ENCODE data around the gene MIDN. TPM values are rescaled to one million over a fixed set of nuclear protein-coding genes. Genes with fewer than 3 reads are reported as not detected.

Gene MIDN
- polyA plus RNA-seq, 4 donors: 28.1 to 106 (median 33.0) TPM

DNA sequence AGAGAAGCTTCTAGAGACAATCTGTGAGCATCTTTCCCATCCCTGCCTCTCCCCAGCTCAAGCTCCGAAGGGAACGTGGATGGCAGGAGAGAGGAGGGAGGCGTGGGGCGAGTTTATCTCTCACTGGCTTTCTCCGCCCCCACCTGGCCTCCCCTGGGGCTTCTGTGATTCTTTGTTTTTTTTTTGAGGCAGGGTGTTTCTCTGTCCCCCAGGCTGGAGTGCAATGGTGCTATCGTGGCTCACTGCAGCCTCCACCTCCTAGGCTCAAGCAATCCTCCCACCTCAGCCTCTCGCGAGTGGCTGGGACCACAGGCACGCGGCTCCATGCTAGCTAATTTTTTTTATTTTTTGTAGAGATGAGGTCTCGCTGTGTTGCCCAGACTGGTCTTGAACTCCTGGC is 60.3 kb downstream of the MIDN start:
- peaks cover 0 to 2% (median 0%) of the 10 kb centered on the region in 3 donors for H3K27me3 ChIP-seq (ENCODE audit: control insufficient read depth in 3 of 3, insufficient read depth in 3 of 3, low read length in 3 of 3)
- DNase-seq (no peak), FAIRE-seq (no peak)
- H3K4me3 ChIP-seq (ENCODE audit: low read depth in 1 of 3, low read length in 3 of 3): no peak overlapping the region
- 40 to 63% (median 60%) methylated on average over 10 to 11 of the region's 11 CpGs for WGBS, 3 donors
- no peaks in the 10 kb centered on the region for H3K36me3 ChIP-seq (ENCODE audit: control insufficient read depth in 3 of 3, insufficient read depth in 2 of 3, low read depth in 1 of 3, low read length in 3 of 3)
- H3K4me1 ChIP-seq (ENCODE audit: control insufficient read depth in 3 of 3, insufficient read depth in 2 of 3, low read depth in 1 of 3, low read length in 2 of 3): peaks cover 0 to 18% (median 0%) of the 10 kb centered on the region in 3 donors
- H3K27ac ChIP-seq (ENCODE audit: low read depth in 1 of 3, low read length in 2 of 3): no peak overlapping the region
- no peaks in the 10 kb centered on the region for H3K9me3 ChIP-seq (ENCODE audit: control insufficient read depth in 2 of 2, insufficient read depth in 1 of 2, low read depth in 1 of 2, low read length in 1 of 2)

Other genes starting within 250 kb of the MIDN start
- under 1 TPM in 2 of 4 donors, not detected in 2; 0.10 to 0.16 TPM for gene GRIN3B, start 248.2 kb upstream of the MIDN start, polyA plus RNA-seq
- gene TMEM259, start 227.5 kb upstream of the MIDN start, polyA plus RNA-seq: 100 to 1,000 TPM; 123 to 313 (median 186) TPM
- not detected for gene RNU6-2, start 227.1 kb upstream of the MIDN start, polyA plus RNA-seq
- 10 to 100 TPM; 14.5 to 34.4 (median 22.6) TPM for gene CNN2, start 222.0 kb upstream of the MIDN start, polyA plus RNA-seq
- gene ABCA7, start 208.5 kb upstream of the MIDN start, polyA plus RNA-seq: 10 to 100 TPM in 2 of 4 donors, 1 to 10 TPM in 2; 3.1 to 60.3 (median 20.2) TPM
- 10 to 100 TPM; 15.9 to 81.1 (median 48.5) TPM for gene ARHGAP45, start 181.4 kb upstream of the MIDN start, polyA plus RNA-seq
- gene POLR2E, start 153.2 kb upstream of the MIDN start, polyA plus RNA-seq: 100 to 1,000 TPM; 122 to 189 (median 142) TPM
- gene GPX4, start 144.6 kb upstream of the MIDN start, polyA plus RNA-seq: 1,000 to 10,000 TPM in 2 of 4 donors, 100 to 1,000 TPM in 2; 335 to 1,298 (median 781) TPM
- gene SBNO2, start 74.3 kb upstream of the MIDN start, polyA plus RNA-seq: 10 to 100 TPM; 19.7 to 32.1 (median 21.6) TPM
- gene STK11, start 42.8 kb upstream of the MIDN start, polyA plus RNA-seq: 10 to 100 TPM; 57.7 to 86.2 (median 66.4) TPM
- gene CBARP, start 10.6 kb upstream of the MIDN start, polyA plus RNA-seq: under 1 TPM in 2 of 4 donors, not detected in 2; 0.30 to 0.41 TPM
- gene ATP5F1D, start 6.8 kb upstream of the MIDN start, polyA plus RNA-seq: 100 to 1,000 TPM; 126 to 823 (median 492) TPM
- gene CIRBP, start 20.7 kb downstream of the MIDN start, polyA plus RNA-seq: 100 to 1,000 TPM; 250 to 543 (median 373) TPM
- gene FAM174C, start 26.9 kb downstream of the MIDN start, polyA plus RNA-seq: 100 to 1,000 TPM in 1 of 4 donors, 10 to 100 TPM in 3; 40.0 to 118 (median 82.3) TPM
- 10 to 100 TPM; 17.7 to 31.3 (median 27.6) TPM for gene EFNA2, start 37.3 kb downstream of the MIDN start, polyA plus RNA-seq
- gene NDUFS7, start 135.3 kb downstream of the MIDN start, polyA plus RNA-seq: 100 to 1,000 TPM in 3 of 4 donors, 10 to 100 TPM in 1; 82.0 to 350 (median 248) TPM
- 10 to 100 TPM in 1 of 4 donors, 1 to 10 TPM in 3; 1.1 to 25.7 (median 4.3) TPM for gene GAMT, start 153.0 kb downstream of the MIDN start, polyA plus RNA-seq
- gene DAZAP1, start 159.0 kb downstream of the MIDN start, polyA plus RNA-seq: 100 to 1,000 TPM in 1 of 4 donors, 10 to 100 TPM in 3; 60.2 to 124 (median 80.5) TPM
- gene RPS15, start 189.8 kb downstream of the MIDN start, polyA plus RNA-seq: 1,000 to 10,000 TPM; 1,394 to 3,547 (median 2,919) TPM
- gene APC2, start 201.5 kb downstream of the MIDN start, polyA plus RNA-seq: 1 to 10 TPM in 1 of 4 donors, under 1 TPM in 2, not detected in 1; 0.58 to 2.1 (median 0.81) TPM
- gene C19orf25, start 230.6 kb downstream of the MIDN start, polyA plus RNA-seq: 10 to 100 TPM; 32.0 to 62.1 (median 52.8) TPM
- 10 to 100 TPM in 2 of 4 donors, 1 to 10 TPM in 2; 4.5 to 13.0 (median 8.8) TPM for gene PCSK4, start 241.8 kb downstream of the MIDN start, polyA plus RNA-seq
- 100 to 1,000 TPM; 167 to 363 (median 244) TPM for gene REEP6, start 242.6 kb downstream of the MIDN start, polyA plus RNA-seq